AG09319 (cell line): ENCODE results near the gene SEMA3C.

ENCODE experiments used
- DNase-seq: peaks from one replicate; pipeline ENCODE4 v3.0.0-alpha.2; 2010; ENCODE audit warnings: low read depth; ENCODE audit errors: extremely low read depth
- CTCF ChIP-seq: IDR thresholded peaks from 2 replicates; pipeline ENCODE4 v1.5.1; 2011; ENCODE audit warnings: low read depth, mild to moderate bottlenecking, inconsistent platforms, low read length, moderate library complexity

Gene SEMA3C

GRCh38 chr7:80859272-80859970, 59.4 kb downstream of the SEMA3C start:
- peak; percentile 61 for DNase-seq
- TF ChIP-seq CTCF: no peak

GRCh38 chr7:80858141-80858903, 60.5 kb downstream of the SEMA3C start:
- DNase-seq: no peak
- no peak for TF ChIP-seq CTCF

- no peak for TF ChIP-seq CTCF
- no peak for DNase-seq
These were observed 62.1 kb downstream of the SEMA3C start for GRCh38 chr7:80856769-80857168.

GRCh38 chr7:80851896-80852476, 66.9 kb downstream of the SEMA3C start:
- no peak for DNase-seq
- TF ChIP-seq CTCF: no peak

- no peak for TF ChIP-seq CTCF
- no peak for DNase-seq
These were observed 70.0 kb downstream of the SEMA3C start for GRCh38 chr7:80848841-80849240.

- TF ChIP-seq CTCF: no peak
- no peak for DNase-seq
These were observed 71.0 kb downstream of the SEMA3C start for GRCh38 chr7:80847895-80848294.

GRCh38 chr7:80847027-80847426, 71.8 kb downstream of the SEMA3C start:
- DNase-seq: no peak
- no peak for TF ChIP-seq CTCF
